Activated CD4-positive, alpha-beta T cell treated with anti-CD3 and anti-CD28 coated beads, Interleukin-2, amount 10 ng/mL, durations not matched to agents 7 days and 5 days (primary cell): Measurements from ENCODE around the gene ERCC4. TPM values are rescaled to one million over a fixed set of nuclear protein-coding genes. Genes with fewer than 3 reads are reported as not detected.

Source experiments
- CTCF ChIA-PET: fragments of 350-600 bp; sonication (Branson Sonifier 250); formaldehyde crosslinking; loops from one replicate; lab custom pipeline; 2021; ENCODE audit warnings: antibody characterized with exemption; lab: Charles Lee
- POLR2A ChIA-PET: fragments of 350-600 bp; sonication (Branson Sonifier 250); formaldehyde crosslinking; loops from one replicate; lab custom pipeline; 2021; ENCODE audit warnings: antibody characterized with exemption; lab: Charles Lee
- DNase-seq: peaks from one replicate; pipeline ENCODE4 v3.0.0-alpha.2; 2020
- H3K27ac Mint-ChIP-seq: one replicate; pipeline ENCODE4 v1.8.0; 2021; ENCODE audit warnings: mild to moderate bottlenecking, moderate library complexity, mixed read lengths
- H3K27me3 Mint-ChIP-seq: one replicate; pipeline ENCODE4 v1.8.0; 2021; ENCODE audit warnings: mixed read lengths
- H3K36me3 Mint-ChIP-seq: one replicate; pipeline ENCODE4 v1.8.0; 2021; ENCODE audit warnings: low read depth, mixed read lengths
- H3K4me1 Mint-ChIP-seq: one replicate; pipeline ENCODE4 v1.8.0; 2021; ENCODE audit warnings: mixed read lengths
- H3K4me3 Mint-ChIP-seq: one replicate; pipeline ENCODE4 v1.8.0; 2021; ENCODE audit warnings: mild to moderate bottlenecking, moderate library complexity, mixed read lengths
- H3K9me3 Mint-ChIP-seq: one replicate; pipeline ENCODE4 v1.8.0; 2021; ENCODE audit warnings: mixed read lengths
- total RNA-seq, 2 experiments: library from RNA; stranded (reverse); gene quantifications; one replicate each; pipeline ENCODE4 v1.2.3, GENCODE V29; 2021

Gene ERCC4
- total RNA-seq, 2 experiments from 2014 or later = 9.4 to 12.3 TPM

GRCh38 chr16:13913374-13914292 is 6.3 kb upstream of the ERCC4 start:
- ChIA-PET POLR2A (no interaction called here), CTCF (interaction anchor here (0.6 to 1.3 kb wide), 3 partner anchors 11 to 148 kb away, joined by 3 read pairs; no protein-coding TSS in a partner anchor)
- no peak overlapping the region for H3K27ac Mint-ChIP-seq
- H3K4me1 Mint-ChIP-seq = no peaks in the 10 kb centered on the region
- H3K27me3 Mint-ChIP-seq = peaks cover 6% of the 10 kb centered on the region
- DNase-seq = no peak
- no peaks in the 10 kb centered on the region for H3K36me3 Mint-ChIP-seq
- H3K9me3 Mint-ChIP-seq = peaks cover 3% of the 10 kb centered on the region
- no peak overlapping the region for H3K4me3 Mint-ChIP-seq

- Mint-ChIP-seq H3K4me3 (no peak overlapping the region), H3K4me1 (peaks cover 6% of the 10 kb centered on the region), H3K9me3 (peaks cover 3% of the 10 kb centered on the region), H3K36me3 (no peaks in the 10 kb centered on the region), H3K27ac (no peak overlapping the region), H3K27me3 (peaks cover 6% of the 10 kb centered on the region)
- POLR2A ChIA-PET = no interaction called here
- DNase-seq = no peak
- CTCF ChIA-PET = no interaction called here
Observed at GRCh38 chr16:13915033-13915635, 4.8 kb upstream of the ERCC4 start.

GRCh38 chr16:13919330-13919682 is 648 bp upstream of the ERCC4 start:
- H3K4me1 Mint-ChIP-seq = peaks cover 26% of the 10 kb centered on the region
- H3K36me3 Mint-ChIP-seq = peaks cover 4% of the 10 kb centered on the region
- POLR2A ChIA-PET = interaction anchor here (0.9 kb wide), 1 partner anchor 366 kb away, joined by 3 read pairs; no protein-coding TSS in a partner anchor
- DNase-seq = peak; percentile 23
- H3K27ac Mint-ChIP-seq = peak overlapping the region; percentile 96
- CTCF ChIA-PET = interaction anchor here (0.6 to 1.7 kb wide), 22 partner anchors 9 to 1824 kb away, joined by 3 to 11 read pairs (median 5); no protein-coding TSS in a partner anchor
- H3K27me3 Mint-ChIP-seq = peaks cover 4% of the 10 kb centered on the region
- no peaks in the 10 kb centered on the region for H3K9me3 Mint-ChIP-seq
- H3K4me3 Mint-ChIP-seq = peak overlapping the region; percentile 94

- H3K4me3 Mint-ChIP-seq = peak overlapping the region; percentile 94
- H3K27me3 Mint-ChIP-seq = peaks cover 4% of the 10 kb centered on the region
- no peak for DNase-seq
- CTCF ChIA-PET = interaction anchor here (0.7 to 1.5 kb wide), 21 partner anchors 10 to 554 kb away, joined by 3 to 11 read pairs (median 5); no protein-coding TSS in a partner anchor
- peak overlapping the region; percentile 96 for H3K27ac Mint-ChIP-seq
- no peaks in the 10 kb centered on the region for H3K9me3 Mint-ChIP-seq
- H3K4me1 Mint-ChIP-seq = peaks cover 26% of the 10 kb centered on the region
- peaks cover 6% of the 10 kb centered on the region for H3K36me3 Mint-ChIP-seq
- POLR2A ChIA-PET = no interaction called here
Observed at GRCh38 chr16:13920510-13920818, 510 bp downstream of the ERCC4 start.

GRCh38 chr16:13921328-13921727 is 1.4 kb downstream of the ERCC4 start:
- Mint-ChIP-seq H3K27me3 (peaks cover 4% of the 10 kb centered on the region), H3K4me3 (peak overlapping the region; percentile 94), H3K9me3 (no peaks in the 10 kb centered on the region), H3K4me1 (peaks cover 26% of the 10 kb centered on the region), H3K27ac (peak overlapping the region; percentile 96), H3K36me3 (peaks cover 9% of the 10 kb centered on the region)
- ChIA-PET POLR2A (no interaction called here), CTCF (no interaction called here)
- no peak for DNase-seq

GRCh38 chr16:13923703-13924298 is 3.8 kb downstream of the ERCC4 start:
- no peaks in the 10 kb centered on the region for H3K27me3 Mint-ChIP-seq
- CTCF ChIA-PET = interaction anchor here (0.9 to 1.7 kb wide), 9 partner anchors 12 to 604 kb away, joined by 3 to 9 read pairs (median 3); no protein-coding TSS in a partner anchor
- no peak for DNase-seq
- POLR2A ChIA-PET = interaction anchor here (0.6 kb wide), 1 partner anchor 588 kb away, joined by 7 read pairs; no protein-coding TSS in a partner anchor
- H3K4me3 Mint-ChIP-seq = no peak overlapping the region
- no peak overlapping the region for H3K27ac Mint-ChIP-seq
- peaks cover 27% of the 10 kb centered on the region for H3K4me1 Mint-ChIP-seq
- no peaks in the 10 kb centered on the region for H3K9me3 Mint-ChIP-seq
- H3K36me3 Mint-ChIP-seq = peaks cover 12% of the 10 kb centered on the region

GRCh38 chr16:13926464-13926863 is 6.5 kb downstream of the ERCC4 start:
- no peaks in the 10 kb centered on the region for H3K9me3 Mint-ChIP-seq
- DNase-seq = no peak
- ChIA-PET CTCF (interaction anchor here (1.2 kb wide), 1 partner anchor 359 kb away, joined by 3 read pairs; no protein-coding TSS in a partner anchor), POLR2A (no interaction called here)
- H3K36me3 Mint-ChIP-seq = peaks cover 12% of the 10 kb centered on the region
- no peak overlapping the region for H3K27ac Mint-ChIP-seq
- H3K4me3 Mint-ChIP-seq = no peak overlapping the region
- no peaks in the 10 kb centered on the region for H3K27me3 Mint-ChIP-seq
- peaks cover 9% of the 10 kb centered on the region for H3K4me1 Mint-ChIP-seq

- no peak for DNase-seq
- Mint-ChIP-seq H3K27ac (no peak overlapping the region), H3K36me3 (peaks cover 12% of the 10 kb centered on the region), H3K27me3 (no peaks in the 10 kb centered on the region), H3K4me1 (peaks cover 8% of the 10 kb centered on the region), H3K4me3 (no peak overlapping the region), H3K9me3 (no peaks in the 10 kb centered on the region)
- ChIA-PET CTCF (interaction anchor here (1.2 kb wide), 1 partner anchor 359 kb away, joined by 3 read pairs; no protein-coding TSS in a partner anchor), POLR2A (no interaction called here)
Observed at GRCh38 chr16:13926891-13927290, 6.9 kb downstream of the ERCC4 start.

GRCh38 chr16:13928646-13929045 is 8.7 kb downstream of the ERCC4 start:
- peaks cover 8% of the 10 kb centered on the region for H3K4me1 Mint-ChIP-seq
- H3K27ac Mint-ChIP-seq = no peak overlapping the region
- ChIA-PET POLR2A (no interaction called here), CTCF (no interaction called here)
- peaks cover 15% of the 10 kb centered on the region for H3K36me3 Mint-ChIP-seq
- H3K9me3 Mint-ChIP-seq = no peaks in the 10 kb centered on the region
- H3K4me3 Mint-ChIP-seq = no peak overlapping the region
- H3K27me3 Mint-ChIP-seq = no peaks in the 10 kb centered on the region
- DNase-seq = no peak

- Mint-ChIP-seq H3K4me1 (peaks cover 10% of the 10 kb centered on the region), H3K36me3 (peaks cover 24% of the 10 kb centered on the region), H3K4me3 (no peak overlapping the region), H3K27ac (no peak overlapping the region), H3K27me3 (no peaks in the 10 kb centered on the region), H3K9me3 (no peaks in the 10 kb centered on the region)
- ChIA-PET POLR2A (no interaction called here), CTCF (interaction anchor here (1.0 to 1.3 kb wide), 2 partner anchors 12 to 13 kb away, joined by 3 to 5 read pairs; partner anchors contain the start of gene ERCC4)
- DNase-seq = no peak
Observed at GRCh38 chr16:13931845-13932244, 11.9 kb downstream of the ERCC4 start.

- Mint-ChIP-seq H3K36me3 (peaks cover 25% of the 10 kb centered on the region), H3K27ac (no peak overlapping the region), H3K27me3 (no peaks in the 10 kb centered on the region), H3K9me3 (no peaks in the 10 kb centered on the region), H3K4me3 (no peak overlapping the region), H3K4me1 (peaks cover 10% of the 10 kb centered on the region)
- ChIA-PET POLR2A (no interaction called here), CTCF (interaction anchor here (2.3 to 2.6 kb wide), 2 partner anchors 12 to 16 kb away, joined by 9 to 10 read pairs; partner anchors contain the start of gene ERCC4)
- DNase-seq = no peak
Observed at GRCh38 chr16:13935408-13935807, 15.5 kb downstream of the ERCC4 start.

GRCh38 chr16:13936155-13936554 is 16.2 kb downstream of the ERCC4 start:
- POLR2A ChIA-PET = no interaction called here

More at GRCh38 chr16:13936155-13936554, 16.2 kb downstream of the ERCC4 start:
- DNase-seq = no peak
- H3K9me3 Mint-ChIP-seq = no peaks in the 10 kb centered on the region
- CTCF ChIA-PET = interaction anchor here (0.6 to 2.6 kb wide), 5 partner anchors 11 to 627 kb away, joined by 3 to 10 read pairs (median 5); partner anchors contain the start of gene ERCC4
- H3K4me1 Mint-ChIP-seq = peaks cover 10% of the 10 kb centered on the region
- no peak overlapping the region for H3K4me3 Mint-ChIP-seq
- H3K27me3 Mint-ChIP-seq = no peaks in the 10 kb centered on the region
- H3K27ac Mint-ChIP-seq = no peak overlapping the region
- H3K36me3 Mint-ChIP-seq = peaks cover 25% of the 10 kb centered on the region
